Parathyroid adenoma (tissue), 2 donors: ENCODE data around the gene GABPB1.

Experiments
- H2AFZ ChIP-seq: fragments of 300-600 bp; sonication (generic); one replicate; pipeline ENCODE4 v1.7.0; 2017; ENCODE audit warnings: antibody characterized with exemption, mild to moderate bottlenecking
- H3K27ac ChIP-seq: fragments of 300-600 bp; sonication (generic); one replicate; pipeline ENCODE4 v1.7.0; 2017
- H3K27me3 ChIP-seq: fragments of 300-600 bp; sonication (generic); one replicate; pipeline ENCODE4 v1.7.0; 2017; ENCODE audit warnings: low read length; ENCODE audit not compliant: control insufficient read depth, insufficient read depth
- H3K36me3 ChIP-seq: fragments of 300-600 bp; sonication (generic); one replicate; pipeline ENCODE4 v1.7.0; 2017; ENCODE audit warnings: low read length; ENCODE audit not compliant: control insufficient read depth, insufficient read depth
- H3K4me1 ChIP-seq: fragments of 300-600 bp; sonication (generic); one replicate; pipeline ENCODE4 v1.7.0; 2017; ENCODE audit warnings: control low read depth
- H3K4me2 ChIP-seq: fragments of 300-600 bp; sonication (generic); one replicate; pipeline ENCODE4 v1.7.0; 2017; ENCODE audit warnings: low read length
- H3K4me3 ChIP-seq: fragments of 300-600 bp; sonication (generic); one replicate; pipeline ENCODE4 v1.7.0; 2017; ENCODE audit warnings: low read depth, low read length
- H3K79me2 ChIP-seq: fragments of 300-600 bp; sonication (generic); one replicate; pipeline ENCODE4 v1.7.0; 2017; ENCODE audit warnings: control low read depth
- H3K9ac ChIP-seq: fragments of 300-600 bp; sonication (generic); one replicate; pipeline ENCODE4 v1.7.0; 2017; ENCODE audit warnings: mild to moderate bottlenecking
- H3K9me3 ChIP-seq: fragments of 300-600 bp; sonication (generic); one replicate; pipeline ENCODE4 v1.7.0; 2017; ENCODE audit warnings: low read length; ENCODE audit not compliant: control insufficient read depth
- TF ChIP-seq, protein P1 (sequence below): fragments of 300-600 bp; sonication (generic); IDR thresholded peaks from one replicate; pipeline ENCODE4 v1.7.0; 2017; ENCODE audit warnings: antibody characterized with exemption, mild to moderate bottlenecking
- donor health status: primary hyperparathyroidism.

GABPB1 gene

DNA sequence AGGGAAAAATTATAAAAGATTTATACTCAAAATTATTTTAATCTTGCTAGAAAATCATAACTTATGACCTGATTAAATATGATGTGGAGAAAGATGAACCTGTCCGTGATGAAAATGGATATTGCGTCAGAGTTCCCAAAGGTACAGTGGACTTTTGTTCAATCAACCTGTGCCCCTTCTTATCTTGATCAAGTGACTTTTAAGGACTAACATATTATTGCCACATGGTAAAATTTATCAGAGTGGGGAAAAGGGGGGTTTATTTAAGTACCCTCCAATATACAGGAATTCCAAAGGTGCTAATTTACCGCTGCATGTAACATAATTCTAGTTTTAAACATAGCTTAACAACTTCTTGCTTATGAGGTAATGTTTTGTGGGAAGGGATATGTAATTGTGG, 129.1 kb downstream of the GABPB1 start:
- no peak overlapping the region for H3K4me3 ChIP-seq
- TF ChIP-seq, protein P1, sequence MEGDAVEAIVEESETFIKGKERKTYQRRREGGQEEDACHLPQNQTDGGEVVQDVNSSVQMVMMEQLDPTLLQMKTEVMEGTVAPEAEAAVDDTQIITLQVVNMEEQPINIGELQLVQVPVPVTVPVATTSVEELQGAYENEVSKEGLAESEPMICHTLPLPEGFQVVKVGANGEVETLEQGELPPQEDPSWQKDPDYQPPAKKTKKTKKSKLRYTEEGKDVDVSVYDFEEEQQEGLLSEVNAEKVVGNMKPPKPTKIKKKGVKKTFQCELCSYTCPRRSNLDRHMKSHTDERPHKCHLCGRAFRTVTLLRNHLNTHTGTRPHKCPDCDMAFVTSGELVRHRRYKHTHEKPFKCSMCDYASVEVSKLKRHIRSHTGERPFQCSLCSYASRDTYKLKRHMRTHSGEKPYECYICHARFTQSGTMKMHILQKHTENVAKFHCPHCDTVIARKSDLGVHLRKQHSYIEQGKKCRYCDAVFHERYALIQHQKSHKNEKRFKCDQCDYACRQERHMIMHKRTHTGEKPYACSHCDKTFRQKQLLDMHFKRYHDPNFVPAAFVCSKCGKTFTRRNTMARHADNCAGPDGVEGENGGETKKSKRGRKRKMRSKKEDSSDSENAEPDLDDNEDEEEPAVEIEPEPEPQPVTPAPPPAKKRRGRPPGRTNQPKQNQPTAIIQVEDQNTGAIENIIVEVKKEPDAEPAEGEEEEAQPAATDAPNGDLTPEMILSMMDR: no peak
- H3K36me3 ChIP-seq: no peaks in the 10 kb centered on the region
- no peaks in the 10 kb centered on the region for H3K27me3 ChIP-seq
- no peak overlapping the region for H3K4me2 ChIP-seq
- no peaks in the 10 kb centered on the region for H3K79me2 ChIP-seq
- no peak overlapping the region for H3K9ac ChIP-seq
- H3K27ac ChIP-seq: no peak overlapping the region
- H3K4me1 ChIP-seq: no peaks in the 10 kb centered on the region
- H3K9me3 ChIP-seq: no peaks in the 10 kb centered on the region
- H2AFZ ChIP-seq: no peak overlapping the region
